Activated CD8-positive, alpha-beta T cell treated with anti-CD3 and anti-CD28 coated beads for 36 hours (primary cell): Measurements from ENCODE around the gene SYT15. TPM values are rescaled to one million over a fixed set of nuclear protein-coding genes. Genes with fewer than 3 reads are reported as not detected.
"Not testable (repeated sequence)": the region's sequence is repeated elsewhere in the genome, so short reads cannot be mapped to it uniquely, and the experiment has no call there.

Source experiments
- ATAC-seq: fragments of 200-7000 bp; cut with Tn5 transposase; one replicate; pipeline ENCODE4 v1.10.0; 2021; ENCODE audit warnings: mild to moderate bottlenecking, moderate library complexity
- CTCF ChIA-PET: fragments of 350-600 bp; sonication (Branson Sonifier 250); formaldehyde crosslinking; loops from one replicate; lab custom pipeline; 2021; ENCODE audit warnings: antibody characterized with exemption; lab: Charles Lee
- POLR2A ChIA-PET: fragments of 350-600 bp; sonication (Branson Sonifier 250); formaldehyde crosslinking; loops from one replicate; lab custom pipeline; 2021; ENCODE audit warnings: antibody characterized with exemption; lab: Charles Lee
- DNase-seq: peaks from one replicate; pipeline ENCODE4 v3.0.0-alpha.2; 2020
- H3K27ac Mint-ChIP-seq: one replicate; pipeline ENCODE4 v1.8.0; 2021; ENCODE audit warnings: mild to moderate bottlenecking, mixed read lengths
- H3K27me3 Mint-ChIP-seq: one replicate; pipeline ENCODE4 v1.8.0; 2021; ENCODE audit warnings: mixed read lengths
- H3K36me3 Mint-ChIP-seq: one replicate; pipeline ENCODE4 v1.8.0; 2021; ENCODE audit warnings: low read depth, mixed read lengths
- H3K4me1 Mint-ChIP-seq: one replicate; pipeline ENCODE4 v1.8.0; 2021; ENCODE audit warnings: low read depth, mixed read lengths
- H3K4me3 Mint-ChIP-seq: one replicate; pipeline ENCODE4 v1.8.0; 2021; ENCODE audit warnings: mild to moderate bottlenecking, moderate library complexity, mixed read lengths
- H3K9me3 Mint-ChIP-seq: one replicate; pipeline ENCODE4 v1.8.0; 2021; ENCODE audit warnings: mixed read lengths
- intact Hi-C: fragments of 100-400 bp; cut with micrococcal nuclease; formaldehyde crosslinking; loops from one replicate; pipeline ENCODE4 v1.10.0; 2022
- total RNA-seq, 2 experiments: library from RNA; stranded (reverse); gene quantifications; one replicate each; pipeline ENCODE4 v1.2.3, GENCODE V29; 2021

The SYT15 gene
- total RNA-seq, 2 experiments from 2014 or later, result 0.59 to 0.98 TPM

DNA sequence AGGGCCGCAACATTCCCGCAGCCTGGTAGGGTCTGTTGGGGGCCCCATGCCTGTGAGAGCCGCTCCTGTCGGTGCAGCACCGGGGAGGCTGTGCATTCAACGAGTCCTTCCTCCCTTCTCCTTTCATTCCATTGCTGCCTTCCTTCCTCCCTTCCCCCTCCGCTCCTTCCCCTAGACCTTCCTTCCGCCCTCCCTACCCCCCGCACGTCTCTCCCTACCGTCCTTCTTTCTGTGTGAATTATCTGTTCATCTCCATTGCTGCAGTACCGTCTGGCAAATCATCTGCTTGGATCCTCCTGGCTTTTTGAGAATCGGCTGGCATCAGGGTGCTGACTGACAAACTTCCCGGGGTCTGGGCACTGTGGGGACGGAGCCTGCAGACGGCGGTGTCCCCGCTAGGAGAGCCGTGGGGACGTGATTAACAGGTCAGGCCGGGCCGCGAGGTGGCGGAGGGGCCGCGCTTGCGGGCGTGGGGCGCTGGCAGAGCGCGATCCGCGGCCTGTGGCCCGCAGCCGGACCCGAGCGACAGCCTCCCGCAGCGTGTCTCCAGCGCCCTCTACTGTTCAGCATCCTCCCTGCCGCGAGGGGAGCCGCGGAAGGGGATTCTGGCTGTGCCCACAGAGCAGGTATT lies 18.8 kb downstream of the SYT15 start:
- H3K4me1 Mint-ChIP-seq, H3K27me3 Mint-ChIP-seq, CTCF ChIA-PET, H3K27ac Mint-ChIP-seq, H3K36me3 Mint-ChIP-seq, H3K9me3 Mint-ChIP-seq, POLR2A ChIA-PET, intact Hi-C loops: not testable (repeated sequence)
- ATAC-seq, result peak; percentile 85
- peak overlapping the region; percentile 53 for H3K4me3 Mint-ChIP-seq
- peak; percentile 4 for DNase-seq

DNA sequence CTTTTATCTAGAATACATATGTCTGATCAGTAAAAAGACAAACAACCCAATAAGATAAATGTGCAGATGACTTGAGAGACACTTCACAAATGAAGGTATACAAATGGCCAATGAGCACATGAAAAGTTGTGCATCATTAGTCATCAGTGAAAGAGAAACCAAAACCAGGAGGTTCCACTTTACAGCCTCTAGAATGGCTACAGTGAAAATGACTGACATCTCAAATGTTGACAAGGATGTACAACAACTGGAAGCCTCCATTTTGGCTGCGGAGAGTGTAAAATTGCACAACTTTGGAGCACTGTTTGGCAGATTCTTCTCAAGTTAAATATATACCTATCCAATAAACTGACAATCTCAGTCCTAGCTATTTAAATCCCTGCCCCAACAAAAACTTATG lies 21.6 kb downstream of the SYT15 start:
- CTCF ChIA-PET, H3K9me3 Mint-ChIP-seq, H3K27ac Mint-ChIP-seq, intact Hi-C loops, H3K27me3 Mint-ChIP-seq, H3K36me3 Mint-ChIP-seq, H3K4me1 Mint-ChIP-seq, H3K4me3 Mint-ChIP-seq, POLR2A ChIA-PET: not testable (repeated sequence)
- DNase-seq (peak; percentile 17), ATAC-seq (peak; percentile 80)

- DNase-seq, H3K27me3 Mint-ChIP-seq, CTCF ChIA-PET, ATAC-seq, H3K9me3 Mint-ChIP-seq, POLR2A ChIA-PET, H3K36me3 Mint-ChIP-seq, H3K4me1 Mint-ChIP-seq, H3K4me3 Mint-ChIP-seq, intact Hi-C loops, H3K27ac Mint-ChIP-seq: not testable (repeated sequence)
Measured at GRCh38 chr10:46615540-46615939, 36.6 kb downstream of the SYT15 start.

- ATAC-seq, H3K4me3 Mint-ChIP-seq, H3K27ac Mint-ChIP-seq, H3K27me3 Mint-ChIP-seq, CTCF ChIA-PET, H3K9me3 Mint-ChIP-seq, H3K36me3 Mint-ChIP-seq, DNase-seq, intact Hi-C loops, H3K4me1 Mint-ChIP-seq, POLR2A ChIA-PET: not testable (repeated sequence)
Measured at GRCh38 chr10:46616227-46616626, 37.3 kb downstream of the SYT15 start.

DNA sequence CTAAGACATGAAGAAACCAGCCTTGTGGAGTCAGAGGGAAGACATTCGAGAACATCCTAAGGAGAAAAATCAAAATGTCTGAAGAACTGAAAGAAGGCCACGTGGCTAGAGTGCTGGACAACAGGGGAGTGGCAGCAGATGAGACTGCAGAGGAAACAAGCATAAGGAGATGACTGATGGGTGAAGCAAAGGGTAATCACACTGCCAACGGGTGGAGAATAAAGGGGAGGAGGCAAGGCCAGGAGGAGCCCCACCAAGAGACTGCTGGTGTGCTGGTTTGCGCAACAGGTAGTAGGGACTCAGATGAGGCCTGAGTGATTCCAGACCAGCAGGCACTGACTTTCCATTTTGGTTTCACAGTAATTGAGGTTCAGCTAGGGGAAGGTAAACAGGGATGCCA lies 38.2 kb downstream of the SYT15 start:
- CTCF ChIA-PET, H3K9me3 Mint-ChIP-seq, H3K4me1 Mint-ChIP-seq, H3K4me3 Mint-ChIP-seq, H3K36me3 Mint-ChIP-seq, H3K27me3 Mint-ChIP-seq, intact Hi-C loops, DNase-seq, POLR2A ChIA-PET, H3K27ac Mint-ChIP-seq, ATAC-seq: not testable (repeated sequence)

DNA sequence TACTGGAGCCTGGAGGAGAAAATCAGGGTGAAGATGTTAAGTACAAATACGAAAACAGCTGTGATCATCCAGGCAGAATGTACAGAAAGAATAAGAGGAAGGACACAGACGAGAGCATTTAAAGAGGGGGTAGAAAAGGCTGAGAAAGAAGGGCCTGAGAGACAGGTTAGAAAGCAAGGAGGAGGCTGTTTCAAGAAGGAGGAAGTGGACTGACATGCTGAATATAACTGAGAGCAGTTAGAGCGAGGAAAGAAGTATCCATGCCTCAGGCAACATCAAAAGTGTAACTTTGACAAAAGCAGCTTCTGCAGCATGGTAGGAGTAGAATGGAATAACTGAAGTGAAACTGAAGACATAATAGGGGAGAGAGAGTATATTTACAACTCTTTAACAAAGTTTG lies 39.0 kb downstream of the SYT15 start:
- intact Hi-C loops, H3K27me3 Mint-ChIP-seq, CTCF ChIA-PET, H3K4me1 Mint-ChIP-seq, ATAC-seq, POLR2A ChIA-PET, DNase-seq, H3K4me3 Mint-ChIP-seq, H3K9me3 Mint-ChIP-seq, H3K36me3 Mint-ChIP-seq, H3K27ac Mint-ChIP-seq: not testable (repeated sequence)

DNA sequence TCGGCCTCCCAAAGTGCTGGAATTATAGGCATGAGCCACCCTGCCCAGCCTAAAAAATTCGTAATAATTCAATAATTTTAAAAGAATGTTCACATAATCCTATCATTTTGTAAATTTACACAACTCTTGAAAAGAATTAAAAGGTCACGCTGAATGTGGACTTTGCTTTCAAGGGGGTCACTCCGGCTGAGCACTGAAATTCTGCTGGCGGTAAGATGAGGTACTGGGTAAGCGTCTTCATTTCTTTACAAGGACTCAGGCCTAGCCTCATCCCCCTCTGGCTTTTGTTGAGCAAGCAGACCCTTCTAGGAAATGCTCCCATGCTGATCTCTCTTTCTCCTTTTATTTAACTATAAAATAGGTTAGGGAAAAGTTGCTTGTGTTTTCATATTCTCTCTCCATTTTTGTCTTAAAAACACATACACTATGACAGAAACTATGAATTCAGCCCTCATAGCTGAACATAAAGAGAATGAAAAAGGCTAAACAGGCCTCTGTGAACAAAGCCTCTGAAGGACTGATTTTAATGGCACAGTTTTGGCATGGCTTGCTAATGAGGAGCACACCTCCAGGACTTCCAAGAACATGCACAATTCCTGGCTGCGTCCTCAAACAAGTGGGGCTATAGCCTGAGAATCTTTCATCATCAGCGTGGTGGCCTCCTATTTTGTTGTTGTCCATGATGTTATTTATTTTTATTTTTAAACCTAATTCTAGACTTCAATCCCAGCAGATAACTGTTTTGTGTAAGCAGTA lies 45.1 kb downstream of the SYT15 start:
- POLR2A ChIA-PET, H3K9me3 Mint-ChIP-seq, H3K4me1 Mint-ChIP-seq, intact Hi-C loops, H3K36me3 Mint-ChIP-seq, CTCF ChIA-PET, H3K27ac Mint-ChIP-seq, ATAC-seq, H3K4me3 Mint-ChIP-seq, DNase-seq, H3K27me3 Mint-ChIP-seq: not testable (repeated sequence)

GRCh38 chr10:46629805-46630204 lies 50.9 kb downstream of the SYT15 start:
- DNase-seq, CTCF ChIA-PET, POLR2A ChIA-PET, intact Hi-C loops, H3K27me3 Mint-ChIP-seq, H3K4me1 Mint-ChIP-seq, H3K9me3 Mint-ChIP-seq, H3K36me3 Mint-ChIP-seq, H3K27ac Mint-ChIP-seq, ATAC-seq, H3K4me3 Mint-ChIP-seq: not testable (repeated sequence)

DNA sequence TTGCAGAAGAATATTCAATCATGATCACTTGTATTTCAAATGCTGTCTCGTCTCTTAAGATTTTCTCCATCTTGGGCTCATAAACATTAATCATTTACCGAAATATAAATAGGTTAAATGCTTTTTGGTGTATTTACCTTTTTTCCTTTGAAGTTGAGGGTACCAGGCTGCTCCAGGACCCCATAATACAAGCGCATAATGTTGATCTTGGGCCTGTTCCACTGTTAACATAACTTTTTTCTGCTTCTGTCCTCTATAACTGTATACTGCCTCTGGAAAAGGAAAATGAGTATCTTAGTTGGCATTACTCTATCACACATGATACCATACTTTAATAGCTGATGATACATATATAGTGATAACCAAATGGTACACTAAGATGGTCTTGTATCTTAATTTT lies 51.9 kb downstream of the SYT15 start:
- intact Hi-C loops, CTCF ChIA-PET, H3K4me3 Mint-ChIP-seq, H3K36me3 Mint-ChIP-seq, H3K27me3 Mint-ChIP-seq, POLR2A ChIA-PET, H3K9me3 Mint-ChIP-seq, H3K4me1 Mint-ChIP-seq, DNase-seq, ATAC-seq, H3K27ac Mint-ChIP-seq: not testable (repeated sequence)

DNA sequence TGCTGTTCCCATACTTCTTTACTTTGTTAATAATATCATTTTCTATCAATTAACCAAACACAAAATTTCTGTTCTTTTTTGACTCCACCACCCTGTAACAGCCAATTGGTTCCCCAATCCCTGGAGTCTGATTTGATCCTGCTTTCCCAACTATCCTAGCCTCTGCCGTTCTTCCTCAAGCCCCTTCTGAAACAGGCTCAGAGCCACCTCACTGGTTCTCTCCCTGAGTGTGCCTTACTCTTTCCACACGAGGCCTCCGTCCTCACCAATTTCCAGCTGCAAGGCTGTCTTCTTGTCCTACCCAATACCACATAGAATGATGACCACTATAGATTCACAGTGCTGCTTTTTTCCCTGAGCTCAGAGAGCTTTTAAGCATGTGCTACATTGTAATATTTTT lies 52.8 kb downstream of the SYT15 start:
- ATAC-seq, H3K9me3 Mint-ChIP-seq, H3K27me3 Mint-ChIP-seq, H3K27ac Mint-ChIP-seq, H3K36me3 Mint-ChIP-seq, H3K4me3 Mint-ChIP-seq, CTCF ChIA-PET, DNase-seq, POLR2A ChIA-PET, intact Hi-C loops, H3K4me1 Mint-ChIP-seq: not testable (repeated sequence)

- H3K4me1 Mint-ChIP-seq, H3K27ac Mint-ChIP-seq, POLR2A ChIA-PET, H3K4me3 Mint-ChIP-seq, H3K27me3 Mint-ChIP-seq, DNase-seq, intact Hi-C loops, ATAC-seq, H3K9me3 Mint-ChIP-seq, CTCF ChIA-PET, H3K36me3 Mint-ChIP-seq: not testable (repeated sequence)
Measured at GRCh38 chr10:46634698-46635097, 55.8 kb downstream of the SYT15 start.

DNA sequence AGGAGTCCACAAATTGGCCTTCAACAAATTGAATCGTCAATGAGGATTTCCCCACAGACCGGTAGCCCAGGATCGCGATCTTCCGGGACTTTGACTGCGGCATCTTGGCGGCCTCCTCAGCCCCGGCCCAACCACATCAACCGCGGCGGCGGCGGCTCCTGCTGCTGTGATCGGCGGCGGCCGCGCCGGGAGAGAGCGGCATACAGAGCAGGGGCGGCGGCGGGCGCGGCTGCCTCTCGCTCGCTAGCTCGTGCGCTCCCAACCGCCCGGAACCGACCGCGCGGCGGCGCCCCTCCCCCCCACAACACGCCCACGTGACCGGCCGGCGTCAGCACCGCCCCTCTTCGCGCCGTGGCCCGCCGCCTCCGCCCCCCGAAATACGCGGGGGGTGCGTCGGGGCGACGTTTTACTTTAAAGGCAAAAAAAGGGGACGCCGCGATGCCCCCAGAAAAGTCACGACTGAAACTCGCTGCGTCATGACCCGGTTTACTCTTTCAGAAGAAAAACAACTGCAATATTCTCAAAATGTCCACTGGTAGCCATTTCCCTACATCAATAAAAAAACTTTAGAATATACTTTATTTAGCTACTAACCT lies 56.5 kb downstream of the SYT15 start:
- peak overlapping the region; percentile 37 for H3K4me3 Mint-ChIP-seq
- not testable (repeated sequence) for DNase-seq
- peak; percentile 96 for ATAC-seq

More for the DNA sequence above, 56.5 kb downstream of the SYT15 start:
- H3K27ac Mint-ChIP-seq, CTCF ChIA-PET, H3K9me3 Mint-ChIP-seq, H3K27me3 Mint-ChIP-seq, POLR2A ChIA-PET, H3K36me3 Mint-ChIP-seq, H3K4me1 Mint-ChIP-seq, intact Hi-C loops: not testable (repeated sequence)
